ENCODE results near the gene KRTAP3-2. TPM values are rescaled to one million over a fixed set of nuclear protein-coding genes. Genes with fewer than 3 reads are reported as not detected.

The KRTAP3-2 gene
- polyA plus RNA-seq, 1 donor from 2014 or later, result not detected

DNA sequence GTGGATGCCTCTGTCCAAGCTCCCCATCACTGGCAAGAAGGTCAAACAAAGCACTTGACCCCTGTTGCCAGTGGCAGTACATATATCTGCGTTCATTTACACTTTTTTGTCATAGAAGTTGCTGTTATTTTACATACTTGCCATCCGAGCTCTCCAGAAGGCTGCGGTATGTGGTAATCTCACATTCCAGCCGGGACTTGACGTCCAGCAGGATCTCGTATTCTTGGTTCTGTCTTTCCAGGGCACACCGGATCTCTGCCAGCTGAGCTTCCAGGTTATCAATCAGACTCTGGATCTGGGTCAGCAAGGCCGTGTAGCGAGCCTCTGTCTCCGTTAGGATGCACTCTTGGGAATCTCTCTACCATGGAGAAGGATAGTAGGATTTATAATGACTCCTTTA is 39.6 kb downstream of the KRTAP3-2 start:
- Histone ChIP-seq H3K27ac (ENCODE audit: low read length) (no peak overlapping the region), H3K27me3 (ENCODE audit: insufficient read depth, low read depth, low read length) (no peaks in the 10 kb centered on the region), H3K4me2 (ENCODE audit: low read length) (no peak overlapping the region), H2AFZ (ENCODE audit: low read depth, low read length) (no peak overlapping the region), H3K9me2 (ENCODE audit: insufficient read depth, low read length) (no peaks in the 10 kb centered on the region), H4K20me1 (ENCODE audit: insufficient read depth) (no peaks in the 10 kb centered on the region), H3K36me3 (ENCODE audit: insufficient read depth, low read length) (no peaks in the 10 kb centered on the region), H3F3A (ENCODE audit: insufficient read depth, low read length, poor library complexity, severe bottlenecking) (no peaks in the 10 kb centered on the region), H3K79me2 (replicated peaks; ENCODE audit: insufficient read depth, low read length) (no peaks in the 10 kb centered on the region), H3K9me3 (ENCODE audit: low read length) (no peaks in the 10 kb centered on the region), H3K4me3 (ENCODE audit: low read length) (no peak overlapping the region), H3K9ac (ENCODE audit: low read length) (no peak overlapping the region)
- TF ChIP-seq, protein P1, sequence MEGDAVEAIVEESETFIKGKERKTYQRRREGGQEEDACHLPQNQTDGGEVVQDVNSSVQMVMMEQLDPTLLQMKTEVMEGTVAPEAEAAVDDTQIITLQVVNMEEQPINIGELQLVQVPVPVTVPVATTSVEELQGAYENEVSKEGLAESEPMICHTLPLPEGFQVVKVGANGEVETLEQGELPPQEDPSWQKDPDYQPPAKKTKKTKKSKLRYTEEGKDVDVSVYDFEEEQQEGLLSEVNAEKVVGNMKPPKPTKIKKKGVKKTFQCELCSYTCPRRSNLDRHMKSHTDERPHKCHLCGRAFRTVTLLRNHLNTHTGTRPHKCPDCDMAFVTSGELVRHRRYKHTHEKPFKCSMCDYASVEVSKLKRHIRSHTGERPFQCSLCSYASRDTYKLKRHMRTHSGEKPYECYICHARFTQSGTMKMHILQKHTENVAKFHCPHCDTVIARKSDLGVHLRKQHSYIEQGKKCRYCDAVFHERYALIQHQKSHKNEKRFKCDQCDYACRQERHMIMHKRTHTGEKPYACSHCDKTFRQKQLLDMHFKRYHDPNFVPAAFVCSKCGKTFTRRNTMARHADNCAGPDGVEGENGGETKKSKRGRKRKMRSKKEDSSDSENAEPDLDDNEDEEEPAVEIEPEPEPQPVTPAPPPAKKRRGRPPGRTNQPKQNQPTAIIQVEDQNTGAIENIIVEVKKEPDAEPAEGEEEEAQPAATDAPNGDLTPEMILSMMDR (IDR thresholded peaks at IDR 0.05; ENCODE audit: poor library complexity, severe bottlenecking), result no peak

DNA sequence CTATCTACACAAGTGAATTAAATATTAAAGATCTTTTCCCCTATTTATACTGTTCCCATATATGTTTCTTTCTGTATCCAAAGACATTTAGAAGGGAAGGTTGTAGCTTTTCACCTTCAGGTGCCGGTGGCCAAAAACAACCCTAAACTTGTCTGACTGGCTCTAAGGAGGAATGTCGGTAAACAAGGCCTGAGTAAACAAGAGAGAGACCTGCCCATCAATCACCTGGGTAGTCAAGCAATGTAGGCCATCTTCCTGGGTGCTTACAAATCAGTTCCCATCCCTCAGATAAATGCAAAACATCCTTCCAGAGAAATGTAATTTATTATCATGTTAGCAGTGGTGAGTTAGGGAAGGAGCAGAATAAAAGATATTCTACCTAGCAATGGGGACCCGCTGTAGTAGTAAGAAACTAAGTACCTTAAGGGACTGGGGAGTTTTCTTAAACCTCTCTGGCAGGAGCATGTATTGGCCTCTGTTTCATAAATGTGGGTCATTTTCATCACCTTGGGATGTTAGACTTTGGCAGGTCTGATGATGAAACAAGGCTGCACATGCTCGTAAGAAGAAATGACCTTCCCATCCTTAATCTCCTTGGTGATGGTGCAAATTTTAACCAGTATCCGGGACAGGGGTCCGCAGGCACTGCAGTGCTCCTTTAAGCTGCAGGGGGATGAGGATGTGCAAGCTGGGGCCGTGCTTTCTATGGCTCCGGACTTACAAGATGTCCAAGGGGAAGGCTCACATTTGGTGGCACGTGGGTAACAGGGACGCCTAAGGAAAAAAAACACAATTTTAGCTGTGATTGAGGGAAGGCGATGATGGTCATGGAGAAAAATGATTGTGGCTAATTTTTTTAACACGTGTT is 41.4 kb downstream of the KRTAP3-2 start:
- Histone ChIP-seq H3K27me3 (ENCODE audit: insufficient read depth, low read depth, low read length) (no peaks in the 10 kb centered on the region), H2AFZ (ENCODE audit: low read depth, low read length) (no peak overlapping the region), H3K9ac (ENCODE audit: low read length) (no peak overlapping the region), H3K79me2 (replicated peaks; ENCODE audit: insufficient read depth, low read length) (no peaks in the 10 kb centered on the region), H3K36me3 (ENCODE audit: insufficient read depth, low read length) (no peaks in the 10 kb centered on the region), H4K20me1 (ENCODE audit: insufficient read depth) (no peaks in the 10 kb centered on the region), H3K4me2 (ENCODE audit: low read length) (no peak overlapping the region), H3K27ac (ENCODE audit: low read length) (no peak overlapping the region), H3F3A (ENCODE audit: insufficient read depth, low read length, poor library complexity, severe bottlenecking) (no peaks in the 10 kb centered on the region), H3K4me3 (ENCODE audit: low read length) (no peak overlapping the region), H3K9me3 (ENCODE audit: low read length) (no peaks in the 10 kb centered on the region), H3K9me2 (ENCODE audit: insufficient read depth, low read length) (no peaks in the 10 kb centered on the region)
- TF ChIP-seq EP300 (conservative IDR thresholded peaks at IDR 0.05; ENCODE audit: poor library complexity, severe bottlenecking), result no peak
- TF ChIP-seq TAF1 (IDR thresholded peaks at IDR 0.05; ENCODE audit: low read depth), result no peak
- TF ChIP-seq MXI1 (conservative IDR thresholded peaks at IDR 0.05; ENCODE audit: poor library complexity, severe bottlenecking), result no peak
- TF ChIP-seq, protein P2, sequence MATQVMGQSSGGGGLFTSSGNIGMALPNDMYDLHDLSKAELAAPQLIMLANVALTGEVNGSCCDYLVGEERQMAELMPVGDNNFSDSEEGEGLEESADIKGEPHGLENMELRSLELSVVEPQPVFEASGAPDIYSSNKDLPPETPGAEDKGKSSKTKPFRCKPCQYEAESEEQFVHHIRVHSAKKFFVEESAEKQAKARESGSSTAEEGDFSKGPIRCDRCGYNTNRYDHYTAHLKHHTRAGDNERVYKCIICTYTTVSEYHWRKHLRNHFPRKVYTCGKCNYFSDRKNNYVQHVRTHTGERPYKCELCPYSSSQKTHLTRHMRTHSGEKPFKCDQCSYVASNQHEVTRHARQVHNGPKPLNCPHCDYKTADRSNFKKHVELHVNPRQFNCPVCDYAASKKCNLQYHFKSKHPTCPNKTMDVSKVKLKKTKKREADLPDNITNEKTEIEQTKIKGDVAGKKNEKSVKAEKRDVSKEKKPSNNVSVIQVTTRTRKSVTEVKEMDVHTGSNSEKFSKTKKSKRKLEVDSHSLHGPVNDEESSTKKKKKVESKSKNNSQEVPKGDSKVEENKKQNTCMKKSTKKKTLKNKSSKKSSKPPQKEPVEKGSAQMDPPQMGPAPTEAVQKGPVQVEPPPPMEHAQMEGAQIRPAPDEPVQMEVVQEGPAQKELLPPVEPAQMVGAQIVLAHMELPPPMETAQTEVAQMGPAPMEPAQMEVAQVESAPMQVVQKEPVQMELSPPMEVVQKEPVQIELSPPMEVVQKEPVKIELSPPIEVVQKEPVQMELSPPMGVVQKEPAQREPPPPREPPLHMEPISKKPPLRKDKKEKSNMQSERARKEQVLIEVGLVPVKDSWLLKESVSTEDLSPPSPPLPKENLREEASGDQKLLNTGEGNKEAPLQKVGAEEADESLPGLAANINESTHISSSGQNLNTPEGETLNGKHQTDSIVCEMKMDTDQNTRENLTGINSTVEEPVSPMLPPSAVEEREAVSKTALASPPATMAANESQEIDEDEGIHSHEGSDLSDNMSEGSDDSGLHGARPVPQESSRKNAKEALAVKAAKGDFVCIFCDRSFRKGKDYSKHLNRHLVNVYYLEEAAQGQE (IDR thresholded peaks at IDR 0.05; ENCODE audit: borderline replicate concordance), result no peak
- TF ChIP-seq RAD21 (conservative IDR thresholded peaks at IDR 0.05), result no peak
- TF ChIP-seq POLR2AphosphoS5 (IDR thresholded peaks at IDR 0.05), result no peak
- TF ChIP-seq EZH2 (IDR thresholded peaks at IDR 0.05; ENCODE audit: borderline replicate concordance, insufficient read depth, low read length, poor library complexity, severe bottlenecking), result no peak
- TF ChIP-seq, protein P1 (IDR thresholded peaks at IDR 0.05; ENCODE audit: poor library complexity, severe bottlenecking), result no peak
- no peak for TF ChIP-seq SMC3 (conservative IDR thresholded peaks at IDR 0.05; ENCODE audit: poor library complexity)
